HG03135 (cell line): ENCODE results near the gene CHCHD3.

ENCODE experiments used
- ATAC-seq: cut with Tn5 transposase; IDR thresholded peaks from one replicate; pipeline ENCODE4 v1.9.1; 2021; ENCODE audit warnings: mild to moderate bottlenecking, moderate library complexity; ENCODE audit not compliant: unreplicated experiment

Gene CHCHD3

DNA sequence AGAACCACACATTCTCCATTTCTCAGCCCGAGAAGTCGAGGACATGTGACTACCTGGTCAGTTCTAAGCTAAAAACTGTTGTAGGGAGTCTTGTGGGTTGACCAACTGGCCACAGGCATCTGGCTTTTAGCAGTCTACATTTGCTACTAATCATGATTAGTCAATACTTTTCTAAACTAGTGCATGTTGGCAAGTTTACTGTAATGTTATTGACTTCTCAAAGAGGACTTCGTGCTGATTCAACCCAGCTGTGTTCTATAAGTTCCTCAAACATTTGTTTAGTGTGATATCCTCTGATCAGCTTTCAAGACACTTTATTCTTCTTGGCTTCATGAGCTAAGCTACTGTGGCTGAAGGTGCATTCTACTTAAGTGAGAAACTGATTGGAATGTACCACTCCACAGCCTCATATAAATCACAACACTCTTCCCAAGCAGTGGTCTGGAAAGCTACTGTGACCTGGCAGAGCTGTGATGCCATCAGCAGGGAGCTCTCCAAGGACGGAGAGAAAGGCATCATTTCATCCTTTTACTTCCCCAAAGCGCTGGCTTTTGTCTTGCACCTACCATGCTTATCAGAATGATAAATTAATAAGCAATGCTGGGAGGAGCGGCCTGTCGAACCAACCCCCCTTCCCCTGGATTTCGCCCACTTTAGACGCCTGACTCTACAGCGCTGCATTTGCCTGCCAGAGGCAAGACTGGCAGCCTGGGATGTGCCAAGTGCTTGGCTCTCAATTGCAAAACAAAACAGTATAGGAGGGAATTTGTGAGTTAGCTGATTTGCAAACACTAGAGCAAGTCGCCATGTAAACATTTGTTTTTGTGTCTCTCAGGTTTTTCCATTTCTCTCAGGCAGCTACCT, 298.9 kb downstream of the CHCHD3 start:
- ATAC-seq = no peak

DNA sequence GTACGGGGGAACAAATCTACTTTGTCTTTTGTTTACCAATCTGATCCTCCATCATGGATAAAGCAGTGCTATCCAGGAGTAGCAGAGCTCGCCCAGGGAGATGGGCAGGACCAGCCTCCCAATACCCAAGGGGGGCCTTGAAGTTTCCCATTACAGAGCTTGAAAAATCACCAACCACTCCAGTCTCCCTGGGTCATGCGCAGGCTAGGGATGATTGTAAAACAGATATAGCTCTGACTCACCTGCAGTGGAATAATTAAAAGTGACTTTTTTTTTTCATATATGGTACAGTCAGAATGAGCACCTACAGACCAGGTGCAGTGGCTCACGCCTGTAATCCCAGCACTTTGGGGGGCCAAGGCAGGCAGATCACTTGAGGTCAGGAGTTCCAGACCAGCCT, 301.1 kb downstream of the CHCHD3 start:
- ATAC-seq = no peak

DNA sequence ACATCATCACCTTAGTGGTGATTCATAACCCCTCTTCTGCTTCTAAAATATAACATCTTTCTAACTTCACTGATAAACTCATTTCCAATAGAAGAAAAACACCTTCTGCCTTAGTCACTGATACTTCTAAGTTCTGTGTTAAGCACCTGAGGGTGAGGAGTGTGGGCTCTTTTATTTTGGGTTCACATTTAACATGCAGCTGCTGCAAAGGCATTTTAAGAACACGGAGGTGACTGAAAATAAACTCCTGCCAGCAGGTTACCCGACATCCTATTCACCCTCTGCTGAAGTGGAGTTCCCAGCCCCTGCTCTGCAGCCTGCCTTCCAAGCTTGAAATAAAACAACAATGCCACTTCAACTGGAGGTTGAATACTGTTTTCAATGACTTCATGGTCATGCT, 302.7 kb downstream of the CHCHD3 start:
- ATAC-seq = no peak

DNA sequence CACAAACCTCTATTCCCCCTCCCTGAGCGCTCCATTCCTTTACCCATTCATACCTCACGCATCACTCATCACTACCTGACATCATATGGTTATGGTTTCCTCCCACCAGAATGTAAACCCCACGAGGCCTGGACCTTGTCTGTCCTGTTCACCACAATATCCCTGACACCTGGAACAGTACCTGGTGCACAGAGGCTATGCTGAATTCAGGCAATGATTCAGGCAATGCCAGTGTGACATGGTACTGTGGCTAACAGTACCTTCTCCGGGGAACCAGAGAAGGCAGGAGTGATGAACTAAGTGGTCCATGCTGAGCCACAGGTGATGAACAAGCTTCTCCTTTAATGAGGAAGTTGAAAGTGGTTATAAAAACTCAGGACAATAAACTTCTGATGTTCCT, 303.1 kb downstream of the CHCHD3 start:
- ATAC-seq = no peak

DNA sequence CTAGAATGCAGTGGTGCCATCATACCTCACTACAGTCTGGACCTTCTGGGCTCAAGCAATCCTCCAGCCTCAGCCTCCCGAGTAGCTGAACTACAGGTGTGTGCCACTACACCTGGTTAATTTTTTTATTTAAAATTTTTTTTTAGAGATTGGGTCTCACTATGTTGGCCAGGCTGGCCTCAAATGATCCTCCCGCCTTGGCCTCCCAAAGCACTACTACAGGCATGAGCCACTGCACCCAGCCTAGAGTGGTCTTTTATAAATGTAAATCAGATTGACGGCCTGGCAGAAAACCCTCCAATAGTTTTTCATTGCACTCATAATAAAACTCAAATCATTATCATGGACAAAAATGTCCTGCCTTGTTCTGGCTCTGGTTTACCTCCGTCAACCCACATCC, 303.9 kb downstream of the CHCHD3 start:
- no peak for ATAC-seq

DNA sequence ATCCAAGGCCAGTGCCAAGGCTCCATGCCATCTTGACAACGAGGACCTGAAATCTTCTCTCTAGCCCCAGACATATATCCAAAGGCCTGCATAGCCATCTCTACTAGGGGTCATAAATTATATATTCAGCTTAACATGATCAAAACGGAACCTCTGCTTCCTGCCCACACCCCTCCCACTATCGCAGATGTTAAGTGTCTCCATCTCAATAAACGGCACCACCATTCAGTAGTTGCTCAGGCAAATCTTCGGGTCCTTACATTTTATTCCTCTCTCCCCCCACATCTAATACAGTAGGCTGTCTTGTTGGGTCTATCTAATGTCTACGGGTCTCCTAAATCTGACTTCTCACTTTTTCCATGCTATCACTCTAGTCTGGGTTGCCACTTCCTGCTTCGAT, 304.5 kb downstream of the CHCHD3 start:
- ATAC-seq = no peak

DNA sequence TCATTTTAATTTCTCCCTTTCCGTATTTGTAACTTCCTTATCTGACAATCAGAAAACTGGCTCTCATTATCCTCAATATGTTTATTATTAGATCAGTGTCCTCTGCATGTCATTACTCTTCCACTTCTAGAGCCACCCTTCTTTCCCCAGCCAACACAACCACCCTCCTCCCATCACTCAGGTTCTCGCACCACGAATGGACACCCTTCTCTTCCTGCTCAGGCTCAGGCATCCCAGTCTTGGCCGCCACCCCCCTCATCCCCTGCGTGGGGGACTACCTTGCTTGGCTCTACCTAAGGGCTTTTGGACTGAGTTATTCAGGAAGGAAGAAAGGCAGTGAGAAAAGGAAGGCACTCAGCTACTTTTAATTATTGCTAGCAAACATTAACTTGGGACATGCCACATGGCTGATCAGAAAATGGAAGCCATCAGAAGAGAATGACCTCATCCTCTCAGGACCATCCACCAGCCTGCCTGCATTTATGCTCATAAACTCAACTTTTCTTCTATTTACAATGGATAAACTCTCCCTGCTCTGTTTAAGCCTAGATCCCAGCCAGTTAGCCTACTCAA, 305.8 kb downstream of the CHCHD3 start:
- ATAC-seq = no peak

DNA sequence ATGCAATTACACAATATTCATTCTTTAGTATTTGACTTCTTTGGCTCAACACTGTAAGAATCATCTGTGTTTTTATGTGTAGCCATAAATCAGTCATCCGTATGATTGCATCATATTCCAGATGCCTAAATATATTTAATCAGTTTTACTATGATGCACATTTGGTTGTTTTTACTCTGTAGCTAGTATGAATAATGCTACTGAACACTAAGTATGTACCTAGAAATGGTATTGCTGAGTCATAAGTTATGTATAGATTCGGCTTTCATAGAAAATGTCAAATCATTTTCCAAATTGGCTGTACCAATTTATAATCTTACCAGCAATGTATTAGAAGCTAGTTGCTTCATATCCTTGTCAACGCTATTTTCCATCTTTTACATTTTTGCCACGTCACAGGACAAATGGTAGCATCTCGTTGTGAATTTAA, 308.3 kb downstream of the CHCHD3 start:
- no peak for ATAC-seq

DNA sequence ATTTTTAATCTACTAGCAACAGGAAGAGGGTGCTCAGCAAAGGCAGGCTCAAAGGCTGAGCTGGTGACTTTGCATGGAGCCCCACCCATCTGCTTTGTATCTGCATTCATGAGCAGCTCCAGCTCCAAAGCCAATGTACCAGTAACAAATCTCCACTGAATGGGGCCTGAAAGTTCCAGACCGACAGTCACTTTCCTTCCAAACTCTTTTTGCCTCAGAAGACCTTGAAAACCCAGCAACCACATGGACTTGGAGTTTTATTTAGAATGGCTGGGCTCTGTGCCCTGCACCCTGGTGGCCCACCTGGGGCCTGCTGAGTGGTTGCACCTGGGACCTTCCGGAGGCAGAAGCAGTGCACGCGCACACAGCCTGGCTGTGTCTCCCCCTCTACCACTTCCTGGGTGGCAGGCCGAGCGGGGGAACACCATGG, 310.6 kb downstream of the CHCHD3 start:
- ATAC-seq = no peak

DNA sequence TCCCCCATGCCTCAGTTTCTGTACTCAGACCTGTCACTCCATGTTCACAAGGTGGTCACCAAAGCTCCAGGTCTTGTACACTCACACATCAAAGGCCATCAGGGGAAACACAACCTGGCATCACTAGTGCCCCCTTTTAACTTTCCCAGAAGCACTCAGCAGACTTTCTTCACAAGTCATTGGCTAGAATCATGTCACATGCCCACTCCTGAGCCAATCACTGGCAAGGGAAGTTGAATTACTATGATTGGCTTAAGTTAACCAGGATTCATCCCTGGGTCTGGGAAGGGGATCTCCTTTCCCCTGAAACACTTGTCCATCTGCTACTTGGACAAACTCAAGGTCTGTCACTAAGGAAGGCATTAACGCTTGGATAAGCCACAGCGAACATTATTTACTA, 311.8 kb downstream of the CHCHD3 start:
- ATAC-seq = no peak

DNA sequence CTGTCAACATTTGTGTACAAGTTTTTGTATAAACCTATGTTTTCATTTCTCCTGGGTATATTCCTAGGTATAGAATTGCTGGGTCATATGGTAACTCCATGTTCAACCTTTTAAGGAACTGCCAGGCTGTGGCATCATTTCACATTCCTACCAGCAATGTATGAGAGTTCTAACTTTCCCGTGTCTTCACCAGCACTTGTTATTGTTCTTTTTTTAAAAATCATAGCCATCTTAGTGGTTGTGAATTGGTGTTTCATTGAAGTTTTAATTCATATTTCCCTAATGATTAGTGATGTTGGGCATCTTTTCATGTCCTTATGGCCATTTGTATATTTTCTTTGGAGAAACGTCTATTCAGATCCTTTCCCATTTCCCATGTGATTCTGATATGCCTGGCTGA, 312.6 kb downstream of the CHCHD3 start:
- ATAC-seq = no peak

DNA sequence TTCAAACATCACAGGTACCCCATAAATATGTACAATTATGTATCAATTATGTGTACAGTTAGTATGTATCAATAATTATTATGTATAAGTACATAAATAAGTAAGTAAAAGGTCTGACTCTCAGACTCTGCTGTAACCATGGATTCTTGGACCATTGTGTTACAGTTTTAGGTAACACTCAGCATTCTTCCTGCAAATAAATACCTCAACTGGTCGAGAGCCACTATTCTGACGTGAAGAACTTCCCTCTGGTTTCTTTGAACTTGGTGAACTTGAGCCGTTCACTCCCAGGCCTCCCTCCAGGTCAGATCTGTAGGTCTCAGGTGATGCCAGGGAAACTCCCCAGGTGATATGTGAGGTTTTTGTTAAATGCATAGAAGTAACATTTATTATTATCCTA, 313.8 kb downstream of the CHCHD3 start:
- no peak for ATAC-seq

DNA sequence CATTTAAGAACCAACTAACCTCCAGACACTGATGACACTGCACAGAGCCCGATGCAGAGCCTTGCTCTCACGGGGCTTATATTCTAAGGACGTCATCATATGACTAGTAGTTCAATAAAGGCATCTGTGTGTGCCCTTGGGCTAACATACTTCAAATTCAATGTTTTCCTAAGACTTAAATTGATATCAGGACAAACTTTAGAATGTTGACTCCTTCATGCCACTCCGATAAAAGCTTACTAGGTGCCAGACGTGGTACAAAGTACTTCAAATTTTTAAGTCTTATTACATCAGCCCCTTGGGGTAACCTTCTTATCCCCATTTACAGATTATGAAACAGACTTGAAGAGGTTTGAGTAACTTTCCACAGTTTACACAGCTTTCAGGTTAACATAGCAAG, 314.5 kb downstream of the CHCHD3 start:
- ATAC-seq = no peak

DNA sequence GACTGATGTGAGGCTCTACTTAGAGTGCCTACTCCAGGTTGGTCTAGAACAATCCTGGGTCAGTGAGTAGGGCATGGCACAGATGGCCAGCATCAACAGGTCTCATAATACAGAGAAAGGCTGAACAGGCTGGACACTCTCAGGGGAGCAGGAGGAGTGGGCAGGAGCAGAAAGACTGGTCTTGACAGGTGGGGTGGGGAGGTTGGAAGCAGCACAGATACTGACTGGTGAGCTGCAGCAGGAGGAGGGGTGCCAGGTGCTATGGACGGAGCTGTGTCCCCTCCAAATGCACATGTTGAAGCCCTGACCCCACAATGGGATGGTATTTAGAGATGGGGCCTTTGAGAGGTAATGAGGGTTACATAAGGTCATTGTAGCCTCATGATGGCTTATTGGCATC, 315.2 kb downstream of the CHCHD3 start:
- no peak for ATAC-seq

DNA sequence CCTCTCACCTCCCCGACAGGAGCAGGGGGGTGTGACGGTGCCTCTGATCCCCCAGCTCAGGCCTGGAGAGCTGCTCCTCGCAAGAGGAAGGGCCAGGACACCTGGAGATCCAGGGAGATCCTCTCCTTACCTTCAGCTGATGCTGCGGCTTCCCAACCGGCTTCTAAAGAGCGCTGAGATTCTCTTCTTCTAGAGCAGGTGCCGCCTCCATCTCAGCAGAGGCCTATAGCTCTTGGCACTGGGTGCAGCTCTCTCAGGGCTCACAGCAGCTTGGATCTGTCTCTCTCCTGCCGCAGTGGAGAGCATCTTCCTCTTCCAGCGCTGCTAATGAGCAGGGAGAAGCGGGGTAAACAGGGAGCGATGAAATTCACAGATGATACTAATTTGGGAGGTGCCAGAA, 316.0 kb downstream of the CHCHD3 start:
- no peak for ATAC-seq

DNA sequence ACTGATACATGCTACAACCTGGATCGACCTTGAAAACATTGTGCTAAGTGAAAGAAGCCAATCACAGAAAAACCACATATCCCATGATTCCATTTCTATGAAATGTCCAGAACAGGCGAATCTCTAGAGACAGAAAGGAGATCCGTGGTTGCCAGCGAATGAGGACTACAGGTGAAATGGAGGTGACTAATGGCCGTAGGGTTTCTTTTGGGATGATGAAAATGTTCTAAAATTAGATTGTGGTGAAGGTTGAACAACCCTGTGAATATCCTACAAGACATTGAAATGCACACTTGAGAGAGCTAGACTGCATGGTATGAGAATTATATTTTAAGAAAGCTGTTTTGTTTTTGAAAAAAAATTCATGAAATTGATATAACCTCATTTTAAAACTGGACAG, 317.1 kb downstream of the CHCHD3 start:
- no peak for ATAC-seq

DNA sequence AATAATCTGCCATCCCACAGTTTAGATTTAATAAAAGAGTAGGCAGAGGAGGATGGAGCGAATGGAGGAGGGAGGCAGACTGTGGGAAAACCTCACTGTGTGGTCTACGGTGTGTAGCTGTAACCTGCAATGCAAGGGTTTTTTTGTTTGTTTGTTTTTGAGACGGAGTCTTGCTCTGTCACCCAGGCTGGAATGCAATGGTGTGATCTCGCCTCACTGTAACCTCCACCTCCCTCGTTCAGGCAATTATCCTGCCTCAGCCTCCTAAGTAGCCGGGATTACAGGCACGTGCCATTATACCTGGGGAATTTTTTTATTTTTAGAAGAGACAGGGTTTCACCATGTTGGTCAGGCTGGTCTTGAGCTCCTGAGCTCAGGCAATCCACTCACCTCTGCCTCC, 321.0 kb downstream of the CHCHD3 start:
- no peak for ATAC-seq

DNA sequence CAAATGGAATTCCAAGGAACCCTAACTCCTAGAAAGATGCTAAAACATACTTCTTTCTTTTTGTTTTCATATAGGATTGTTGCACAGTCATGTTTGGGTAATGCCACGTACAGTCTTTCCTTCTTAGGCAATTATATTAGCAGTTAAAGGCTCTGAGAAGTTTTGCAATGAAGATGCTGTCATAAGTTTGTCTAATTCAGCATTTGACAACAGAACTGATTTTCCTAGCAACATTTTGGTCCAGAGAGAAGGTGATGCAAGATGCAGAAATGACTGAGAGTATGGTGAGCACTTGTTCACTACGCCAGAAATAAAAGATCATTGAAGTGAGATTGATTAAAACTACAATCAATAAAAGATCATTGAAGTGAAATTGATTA, 321.7 kb downstream of the CHCHD3 start:
- no peak for ATAC-seq

DNA sequence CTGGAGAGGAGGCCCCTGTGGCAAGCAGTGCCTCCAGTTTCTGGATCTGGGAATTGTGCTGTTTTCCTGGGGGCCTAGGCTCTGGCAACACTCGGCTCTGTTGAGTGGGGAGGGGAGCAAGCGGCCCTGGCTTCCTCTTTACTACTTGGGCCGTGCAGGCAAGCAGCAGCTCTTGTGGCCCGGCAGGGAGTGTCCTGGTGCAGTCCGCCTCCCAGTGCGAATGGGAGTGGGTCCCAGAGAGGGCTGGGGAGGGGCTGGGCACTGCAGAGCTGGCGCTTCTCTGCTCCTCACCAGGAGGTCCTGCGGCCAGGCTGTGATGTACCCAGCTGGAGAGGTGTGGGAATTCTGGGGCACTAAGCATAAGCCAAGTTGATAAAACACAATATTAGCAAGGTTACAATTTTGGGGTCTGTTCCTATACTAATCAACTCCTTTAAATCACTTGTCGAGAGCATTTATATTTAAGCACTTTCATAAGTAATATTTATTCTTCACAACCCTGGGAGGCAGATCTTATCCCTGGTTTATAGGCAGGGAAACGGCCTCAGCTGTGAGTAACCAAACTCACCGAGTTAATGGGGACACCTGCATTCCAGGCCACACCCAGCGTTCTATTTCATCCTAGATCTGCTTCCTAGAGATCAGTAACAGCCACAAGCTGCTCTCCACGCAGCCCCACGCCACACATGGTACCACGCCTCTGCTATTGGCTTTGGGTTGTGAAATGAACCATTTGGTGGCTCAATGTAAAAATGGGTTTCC, 322.2 kb downstream of the CHCHD3 start:
- no peak for ATAC-seq

DNA sequence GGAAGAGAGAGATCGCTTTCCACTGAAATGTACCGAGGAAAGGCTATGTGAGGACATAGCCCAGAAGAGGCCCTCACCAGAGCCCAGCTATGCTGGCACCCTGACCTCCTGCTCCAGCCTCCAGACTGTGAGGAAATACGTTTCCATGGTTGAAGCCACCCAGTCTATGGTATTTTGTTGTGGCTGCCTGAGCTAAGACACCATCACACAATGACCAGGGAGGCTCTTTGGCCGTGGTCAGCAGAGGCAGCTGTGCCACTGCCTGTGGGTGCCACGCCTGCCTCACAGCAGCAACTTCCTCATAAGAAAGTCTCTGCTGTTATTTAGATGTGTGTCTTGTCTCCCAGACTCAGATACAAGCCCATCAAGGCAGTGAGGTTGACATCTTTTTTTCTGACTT, 322.9 kb downstream of the CHCHD3 start:
- ATAC-seq = no peak

DNA sequence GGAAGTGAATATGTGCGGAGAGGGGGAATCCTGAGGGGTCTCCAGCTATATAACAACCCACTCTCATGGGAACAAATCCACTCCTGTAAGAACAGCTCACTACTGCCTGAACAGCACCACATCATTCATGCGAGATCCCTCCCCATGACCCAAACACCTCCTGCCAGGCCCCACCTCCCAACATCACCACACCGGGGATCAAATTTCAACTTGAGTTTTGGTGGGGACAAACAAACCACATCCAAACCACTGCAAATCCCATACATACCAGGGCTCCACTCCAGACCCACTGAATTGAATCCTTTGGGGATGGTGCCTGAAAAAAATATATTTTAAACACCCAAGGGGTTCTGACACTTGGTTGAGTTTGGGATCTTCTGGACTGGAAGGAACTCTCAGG, 324.1 kb downstream of the CHCHD3 start:
- no peak for ATAC-seq

DNA sequence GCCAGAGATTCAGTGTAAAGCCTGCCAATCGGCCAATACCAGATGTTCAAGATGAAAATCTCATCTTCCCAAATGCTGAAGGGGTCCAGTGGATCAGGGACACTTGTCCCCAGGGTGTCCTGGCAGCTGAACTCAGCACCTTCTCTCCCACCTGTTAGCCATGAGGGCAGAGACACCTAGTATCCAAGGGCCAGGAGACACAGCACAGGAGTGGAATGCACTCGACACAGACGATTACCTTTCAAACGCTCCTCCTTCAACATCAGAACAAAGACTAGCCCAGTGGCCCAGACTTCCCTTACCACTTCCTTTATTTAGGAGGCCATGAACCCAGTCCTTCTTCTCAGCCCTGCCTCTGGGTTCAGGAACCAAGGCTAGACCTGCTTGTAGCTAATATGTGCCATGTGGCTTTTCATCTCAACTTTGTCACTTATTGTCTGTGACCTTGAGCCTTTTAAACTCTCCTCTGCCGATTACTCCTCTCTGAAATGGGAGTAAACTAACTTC, 325.4 kb downstream of the CHCHD3 start:
- ATAC-seq = no peak
